ENCODE data around the gene FBLN1. TPM values are rescaled to one million over a fixed set of nuclear protein-coding genes. Genes with fewer than 3 reads are reported as not detected.

Gene FBLN1
- total RNA-seq, 4 donors from 2014 or later = 131 to 349 (median 293) TPM

DNA sequence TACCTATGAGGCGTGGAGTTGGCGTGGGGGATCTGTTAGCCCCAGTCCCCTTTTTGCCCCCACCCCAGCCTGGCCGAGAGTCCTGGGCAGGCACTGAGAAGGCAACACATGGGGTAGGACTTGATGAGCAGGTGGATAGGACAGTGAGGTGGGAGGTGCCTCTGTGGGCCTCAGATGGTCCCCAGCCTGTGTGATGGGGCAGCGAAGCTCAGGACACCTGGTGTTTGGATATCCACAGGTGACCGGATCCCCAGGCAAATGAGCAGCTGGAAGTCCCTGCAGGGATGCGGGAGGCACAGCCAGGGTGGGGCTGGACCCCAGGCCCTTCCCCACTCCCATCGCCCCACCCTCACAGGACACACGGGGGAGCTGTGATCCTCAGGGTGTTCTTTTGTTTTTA is 9.7 kb downstream of the FBLN1 start:
- TF ChIP-seq, protein P1, sequence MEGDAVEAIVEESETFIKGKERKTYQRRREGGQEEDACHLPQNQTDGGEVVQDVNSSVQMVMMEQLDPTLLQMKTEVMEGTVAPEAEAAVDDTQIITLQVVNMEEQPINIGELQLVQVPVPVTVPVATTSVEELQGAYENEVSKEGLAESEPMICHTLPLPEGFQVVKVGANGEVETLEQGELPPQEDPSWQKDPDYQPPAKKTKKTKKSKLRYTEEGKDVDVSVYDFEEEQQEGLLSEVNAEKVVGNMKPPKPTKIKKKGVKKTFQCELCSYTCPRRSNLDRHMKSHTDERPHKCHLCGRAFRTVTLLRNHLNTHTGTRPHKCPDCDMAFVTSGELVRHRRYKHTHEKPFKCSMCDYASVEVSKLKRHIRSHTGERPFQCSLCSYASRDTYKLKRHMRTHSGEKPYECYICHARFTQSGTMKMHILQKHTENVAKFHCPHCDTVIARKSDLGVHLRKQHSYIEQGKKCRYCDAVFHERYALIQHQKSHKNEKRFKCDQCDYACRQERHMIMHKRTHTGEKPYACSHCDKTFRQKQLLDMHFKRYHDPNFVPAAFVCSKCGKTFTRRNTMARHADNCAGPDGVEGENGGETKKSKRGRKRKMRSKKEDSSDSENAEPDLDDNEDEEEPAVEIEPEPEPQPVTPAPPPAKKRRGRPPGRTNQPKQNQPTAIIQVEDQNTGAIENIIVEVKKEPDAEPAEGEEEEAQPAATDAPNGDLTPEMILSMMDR (IDR thresholded peaks at IDR 0.05) = no peak
- DNase-seq (ENCODE audit: low spot score) = no peak
- ATAC-seq (ENCODE audit: low FRiP score) = no peak

DNA sequence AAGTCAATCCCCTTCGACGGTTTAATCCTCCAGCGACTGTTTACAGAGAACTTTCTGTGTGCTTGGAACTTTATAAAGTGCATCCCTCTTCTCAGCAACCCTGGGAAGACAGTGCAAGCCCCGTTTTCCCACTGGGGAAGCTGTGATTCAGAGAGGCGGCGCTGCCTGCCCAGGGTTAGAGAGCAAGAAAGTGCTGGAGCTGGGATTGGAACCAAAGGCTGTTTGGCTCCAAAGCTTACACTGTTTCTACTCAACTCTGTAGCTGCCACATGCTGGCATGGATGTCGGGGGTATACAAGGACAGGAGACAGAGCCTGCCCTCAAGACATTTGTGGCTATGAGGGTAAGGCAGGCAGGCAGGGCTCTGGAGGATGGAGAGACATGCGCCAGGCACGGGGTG is 13.0 kb downstream of the FBLN1 start:
- no peak for DNase-seq (ENCODE audit: low spot score)
- no peak for ATAC-seq (ENCODE audit: low FRiP score)
- TF ChIP-seq, protein P1 (IDR thresholded peaks at IDR 0.05) = no peak

DNA sequence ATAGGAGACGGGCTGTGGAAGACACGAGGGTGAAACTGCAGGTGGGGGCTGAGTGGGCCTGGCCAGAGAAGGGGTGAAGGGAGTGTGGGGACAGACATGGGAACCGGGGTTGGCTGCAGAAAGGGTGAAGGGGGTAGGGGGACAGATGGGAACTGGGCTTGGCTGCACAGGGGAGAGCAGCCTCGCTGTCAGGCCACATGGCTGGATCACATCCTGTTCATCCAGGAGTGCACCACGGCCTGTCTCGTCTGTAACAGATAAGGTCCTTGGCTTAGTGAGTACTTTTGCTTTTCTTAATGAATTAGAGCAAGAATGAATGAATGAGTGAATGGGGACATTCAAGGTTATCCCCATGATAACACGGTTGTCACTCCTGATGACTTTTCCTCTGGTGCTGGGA is 13.5 kb downstream of the FBLN1 start:
- ATAC-seq (ENCODE audit: low FRiP score) (no peak), DNase-seq (ENCODE audit: low spot score) (no peak)
- TF ChIP-seq, protein P1 (IDR thresholded peaks at IDR 0.05) = no peak

- ATAC-seq (ENCODE audit: low FRiP score) = no peak
- TF ChIP-seq, protein P1 (IDR thresholded peaks at IDR 0.05) = no peak
- DNase-seq (ENCODE audit: low spot score) = no peak
Measured at GRCh38 chr22:45516923-45517675, 14.4 kb downstream of the FBLN1 start.

DNA sequence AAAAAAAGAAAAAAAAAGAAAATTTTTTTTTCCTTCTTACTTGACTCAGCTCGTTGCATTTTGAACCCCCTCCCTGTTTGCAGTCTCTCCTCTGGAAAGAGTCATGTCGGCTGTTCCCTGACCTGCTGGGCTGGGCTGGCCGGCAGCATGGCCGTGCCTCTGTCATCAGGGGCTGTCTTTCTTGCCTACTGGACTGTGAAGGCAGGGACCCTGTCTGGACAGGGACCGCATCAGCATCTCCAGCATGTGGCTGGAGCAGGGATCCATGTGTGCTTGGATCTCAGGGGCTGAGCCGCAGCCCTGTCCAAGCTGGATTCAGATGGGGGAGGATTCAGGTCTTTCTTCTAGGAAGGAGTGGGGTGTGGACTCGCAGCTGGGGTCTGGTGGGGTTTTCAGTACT is 15.5 kb downstream of the FBLN1 start:
- TF ChIP-seq, protein P1 (IDR thresholded peaks at IDR 0.05) = no peak
- DNase-seq (ENCODE audit: low spot score) (no peak), ATAC-seq (ENCODE audit: low FRiP score) (no peak)

- TF ChIP-seq, protein P1 (IDR thresholded peaks at IDR 0.05) = no peak
Measured at GRCh38 chr22:45518580-45518991, 15.9 kb downstream of the FBLN1 start.

GRCh38 chr22:45521178-45521577 is 18.5 kb downstream of the FBLN1 start:
- DNase-seq (ENCODE audit: low spot score) = no peak
- ATAC-seq (ENCODE audit: low FRiP score) = no peak
- TF ChIP-seq, protein P1 (IDR thresholded peaks at IDR 0.05) = no peak

More at GRCh38 chr22:45518580-45518991, 15.9 kb downstream of the FBLN1 start:
- DNase-seq (ENCODE audit: low spot score) = no peak
- no peak for ATAC-seq (ENCODE audit: low FRiP score)
